Astrocyte (in vitro differentiated cells and primary cell): ENCODE measurements around the gene MYO9A. TPM values are rescaled to one million over a fixed set of nuclear protein-coding genes. Genes with fewer than 3 reads are reported as not detected.

ENCODE experiments used
- DNase-seq: peaks from one replicate; pipeline ENCODE4 v3.0.0-alpha.2; 2010; ENCODE audit warnings: low read depth
- FAIRE-seq: peaks from 2 replicates; lab custom pipeline; 2011; peaks lifted over from hg19 to GRCh38; lab: Jason Lieb, UNC
- H2AFZ ChIP-seq: 2 replicates; pipeline ENCODE4 v1.6.0; 2012; ENCODE audit warnings: low read depth, low read length, inconsistent platforms
- H3K27ac ChIP-seq: 2 replicates; pipeline ENCODE4 v1.5.1; 2011; ENCODE audit warnings: low read depth, low read length, inconsistent platforms
- H3K27me3 ChIP-seq: 2 replicates; pipeline ENCODE4 v1.6.0; 2011; ENCODE audit warnings: low read length, inconsistent platforms; ENCODE audit not compliant: insufficient read depth
- H3K36me3 ChIP-seq: 2 replicates; pipeline ENCODE4 v1.5.1; 2011; ENCODE audit warnings: low read length, inconsistent platforms; ENCODE audit not compliant: insufficient read depth
- H3K4me1 ChIP-seq: 2 replicates; pipeline ENCODE4 v1.5.1; 2011; ENCODE audit warnings: low read length, inconsistent platforms; ENCODE audit not compliant: insufficient read depth
- H3K4me2 ChIP-seq: 2 replicates; pipeline ENCODE4 v1.6.0; 2012; ENCODE audit warnings: low read length, inconsistent platforms
- H3K4me3 ChIP-seq: 2 replicates; pipeline ENCODE4 v1.5.1; 2011; ENCODE audit warnings: low read depth, mild to moderate bottlenecking, low read length, inconsistent platforms; ENCODE audit not compliant: insufficient read depth
- H3K79me2 ChIP-seq: 2 replicates; pipeline ENCODE4 v1.6.0; 2012; ENCODE audit warnings: mild to moderate bottlenecking, low read length, inconsistent platforms; ENCODE audit not compliant: insufficient read depth
- H3K9ac ChIP-seq: 2 replicates; pipeline ENCODE4 v1.6.0; 2012; ENCODE audit warnings: mild to moderate bottlenecking, low read length, inconsistent platforms
- H3K9me3 ChIP-seq: 2 replicates; pipeline ENCODE4 v1.5.1; 2012; ENCODE audit warnings: low read depth, mild to moderate bottlenecking, low read length, inconsistent platforms; ENCODE audit not compliant: insufficient read depth
- H4K20me1 ChIP-seq: 2 replicates; pipeline ENCODE4 v1.6.0; 2012; ENCODE audit warnings: low read length, inconsistent platforms; ENCODE audit not compliant: insufficient read depth
- H3K27ac Mint-ChIP-seq: one replicate; pipeline ENCODE4 v1.8.0; 2021; ENCODE audit warnings: mild to moderate bottlenecking, mixed read lengths; ENCODE audit not compliant: unreplicated experiment
- H3K27me3 Mint-ChIP-seq: one replicate; pipeline ENCODE4 v1.8.0; 2021; ENCODE audit warnings: low read depth, mixed read lengths; ENCODE audit not compliant: unreplicated experiment
- H3K36me3 Mint-ChIP-seq: one replicate; pipeline ENCODE4 v1.8.0; 2021; ENCODE audit warnings: low read depth, mixed read lengths; ENCODE audit not compliant: unreplicated experiment
- H3K4me1 Mint-ChIP-seq: one replicate; pipeline ENCODE4 v1.8.0; 2021; ENCODE audit warnings: low read depth, mixed read lengths; ENCODE audit not compliant: unreplicated experiment
- H3K4me3 Mint-ChIP-seq: one replicate; pipeline ENCODE4 v1.8.0; 2021; ENCODE audit warnings: mild to moderate bottlenecking, moderate library complexity, mixed read lengths; ENCODE audit not compliant: unreplicated experiment
- H3K9me3 Mint-ChIP-seq: one replicate; pipeline ENCODE4 v1.8.0; 2021; ENCODE audit warnings: mild to moderate bottlenecking, mixed read lengths; ENCODE audit not compliant: unreplicated experiment
- CTCF ChIP-seq: IDR thresholded peaks from 2 replicates; pipeline ENCODE4 v1.5.1; 2011; ENCODE audit warnings: low read depth, mild to moderate bottlenecking, inconsistent platforms, low read length, moderate library complexity; ENCODE audit not compliant: insufficient read depth
- EZH2 ChIP-seq: IDR thresholded peaks from 2 replicates; pipeline ENCODE4 v1.6.1; 2012; ENCODE audit warnings: mild to moderate bottlenecking, low read length, inconsistent platforms; ENCODE audit not compliant: insufficient read depth
- total RNA-seq: library from RNA; stranded (reverse); gene quantifications from 2 replicates; pipeline ENCODE4 v1.2.1, GENCODE V29; 2021

Gene MYO9A
- total RNA-seq, 1 donor from 2014 or later: 26.4 TPM

GRCh38 chr15:72124218-72124617 is 6.3 kb upstream of the MYO9A start:
- Histone ChIP-seq H3K36me3 (no peaks in the 10 kb centered on the region), H3K9ac (no peak overlapping the region), H3K4me2 (no peak overlapping the region), H3K27ac (no peak overlapping the region), H4K20me1 (no peaks in the 10 kb centered on the region), H3K9me3 (no peaks in the 10 kb centered on the region), H3K4me3 (no peak overlapping the region), H3K27me3 (no peaks in the 10 kb centered on the region), H2AFZ (no peak overlapping the region), H3K4me1 (no peaks in the 10 kb centered on the region), H3K79me2 (no peaks in the 10 kb centered on the region)
- Mint-ChIP-seq H3K4me3 (no peak overlapping the region), H3K4me1 (peaks cover 2% of the 10 kb centered on the region), H3K27ac (no peak overlapping the region), H3K9me3 (no peaks in the 10 kb centered on the region), H3K27me3 (no peaks in the 10 kb centered on the region), H3K36me3 (no peaks in the 10 kb centered on the region)
- no peak for TF ChIP-seq CTCF
- TF ChIP-seq EZH2: no peak
- FAIRE-seq (no peak), DNase-seq (no peak)

GRCh38 chr15:72117486-72118016 is 399 bp downstream of the MYO9A start:
- DNase-seq: peak; percentile 67
- Histone ChIP-seq H4K20me1 (peaks cover 39% of the 10 kb centered on the region), H3K4me1 (peaks cover 7% of the 10 kb centered on the region), H3K4me2 (peak overlapping the region; percentile 97), H3K4me3 (peak overlapping the region; percentile 94), H3K9me3 (no peaks in the 10 kb centered on the region), H3K27me3 (no peaks in the 10 kb centered on the region), H3K27ac (peak overlapping the region; percentile 98), H3K9ac (peak overlapping the region; percentile 97), H3K79me2 (peaks cover 47% of the 10 kb centered on the region), H3K36me3 (no peaks in the 10 kb centered on the region), H2AFZ (peak overlapping the region; percentile 90)
- Mint-ChIP-seq H3K27me3 (no peaks in the 10 kb centered on the region), H3K4me1 (peaks cover 22% of the 10 kb centered on the region), H3K9me3 (no peaks in the 10 kb centered on the region), H3K4me3 (peak overlapping the region; percentile 99), H3K36me3 (no peaks in the 10 kb centered on the region), H3K27ac (peak overlapping the region; percentile 96)
- no peak for FAIRE-seq
- TF ChIP-seq CTCF (no peak), EZH2 (no peak)

GRCh38 chr15:72116731-72117485 is 1.0 kb downstream of the MYO9A start:
- H3K9me3 ChIP-seq: no peaks in the 10 kb centered on the region
- H4K20me1 ChIP-seq: peaks cover 43% of the 10 kb centered on the region
- peak overlapping the region; percentile 97 for H3K4me2 ChIP-seq
- H3K79me2 ChIP-seq: peaks cover 54% of the 10 kb centered on the region
- H3K27me3 ChIP-seq: no peaks in the 10 kb centered on the region
- no peak for TF ChIP-seq CTCF
- no peak for TF ChIP-seq EZH2
- peak overlapping the region; percentile 90 for H2AFZ ChIP-seq
- H3K36me3 ChIP-seq: no peaks in the 10 kb centered on the region
- peak overlapping the region; percentile 98 for H3K27ac ChIP-seq
- Mint-ChIP-seq H3K36me3 (no peaks in the 10 kb centered on the region), H3K4me1 (peaks cover 22% of the 10 kb centered on the region), H3K27ac (peak overlapping the region; percentile 96), H3K9me3 (no peaks in the 10 kb centered on the region), H3K4me3 (peak overlapping the region; percentile 99), H3K27me3 (no peaks in the 10 kb centered on the region)
- H3K9ac ChIP-seq: peak overlapping the region; percentile 97
- DNase-seq (peak; percentile 29), FAIRE-seq (no peak)
- peaks cover 7% of the 10 kb centered on the region for H3K4me1 ChIP-seq
- peak overlapping the region; percentile 94 for H3K4me3 ChIP-seq
